Lower lobe of right lung (tissue), 2 donors: ENCODE measurements around the gene CYTL1. TPM values are rescaled to one million over a fixed set of nuclear protein-coding genes. Genes with fewer than 3 reads are reported as not detected.

Experiments
- ATAC-seq, 2 donors: fragments of 200-7000 bp; cut with Tn5 transposase; one replicate each; pipeline ENCODE4 v1.9.1; 2020 to 2022; ENCODE audit warnings: mild to moderate bottlenecking in 2 of 2, moderate library complexity in 2 of 2
- DNase-seq: peaks from one replicate; pipeline ENCODE4 v3.0.0-alpha.2; 2020
- H3K27ac ChIP-seq: fragments of 200-600 bp; one replicate; pipeline ENCODE4 v1.8.0; 2022
- H3K27me3 ChIP-seq: fragments of 200-600 bp; one replicate; pipeline ENCODE4 v1.8.0; 2022; ENCODE audit warnings: low read depth
- H3K36me3 ChIP-seq: fragments of 200-600 bp; one replicate; pipeline ENCODE4 v1.8.0; 2022; ENCODE audit warnings: mild to moderate bottlenecking
- H3K4me1 ChIP-seq: fragments of 200-600 bp; one replicate; pipeline ENCODE4 v1.8.0; 2022
- H3K4me3 ChIP-seq: fragments of 200-600 bp; one replicate; pipeline ENCODE4 v1.8.0; 2022; ENCODE audit warnings: mild to moderate bottlenecking
- H3K9me3 ChIP-seq: fragments of 200-600 bp; one replicate; pipeline ENCODE4 v1.8.0; 2022
- intact Hi-C: fragments of 100-400 bp; cut with DNase I; formaldehyde crosslinking; loops from one replicate; pipeline ENCODE4 v1.11.0; 2022
- total RNA-seq: library from RNA; stranded (reverse); fragmentation: NEBNext Ultra II Directional; extraction: Animal tissue kit (Norgen Biotek cat#: 25700); gene quantifications from one replicate; pipeline ENCODE4 v1.2.1, GENCODE V29; 2021
- TF ChIP-seq, protein P1 (sequence below): fragments of 200-600 bp; IDR thresholded peaks from one replicate; pipeline ENCODE4 v1.8.0; 2022; ENCODE audit warnings: antibody characterized with exemption, mild to moderate bottlenecking
- donor health status: DM: no; HTN: yes; CAD: no; lungs with severe emphysema.

Gene CYTL1
- total RNA-seq, 1 donor from 2014 or later = 1.4 TPM

DNA sequence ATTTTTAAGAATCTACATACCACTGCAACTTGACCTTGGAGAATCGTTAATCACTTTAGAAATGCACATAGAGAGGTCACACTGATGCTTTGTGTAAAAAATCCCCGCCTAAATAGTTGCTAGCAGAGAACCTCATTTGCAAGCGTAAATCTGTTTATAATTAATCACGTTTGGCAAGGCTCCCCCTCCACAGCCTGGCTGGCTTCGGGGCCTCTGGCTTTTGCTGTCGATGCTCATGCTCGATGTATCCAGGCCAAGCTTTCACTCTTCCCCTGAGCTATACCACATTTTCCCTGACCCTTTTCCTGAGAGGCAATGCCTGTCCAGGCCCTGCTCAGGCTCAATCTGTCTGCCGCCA, 23.4 kb downstream of the CYTL1 start:
- DNase-seq = no peak
- TF ChIP-seq, protein P1, sequence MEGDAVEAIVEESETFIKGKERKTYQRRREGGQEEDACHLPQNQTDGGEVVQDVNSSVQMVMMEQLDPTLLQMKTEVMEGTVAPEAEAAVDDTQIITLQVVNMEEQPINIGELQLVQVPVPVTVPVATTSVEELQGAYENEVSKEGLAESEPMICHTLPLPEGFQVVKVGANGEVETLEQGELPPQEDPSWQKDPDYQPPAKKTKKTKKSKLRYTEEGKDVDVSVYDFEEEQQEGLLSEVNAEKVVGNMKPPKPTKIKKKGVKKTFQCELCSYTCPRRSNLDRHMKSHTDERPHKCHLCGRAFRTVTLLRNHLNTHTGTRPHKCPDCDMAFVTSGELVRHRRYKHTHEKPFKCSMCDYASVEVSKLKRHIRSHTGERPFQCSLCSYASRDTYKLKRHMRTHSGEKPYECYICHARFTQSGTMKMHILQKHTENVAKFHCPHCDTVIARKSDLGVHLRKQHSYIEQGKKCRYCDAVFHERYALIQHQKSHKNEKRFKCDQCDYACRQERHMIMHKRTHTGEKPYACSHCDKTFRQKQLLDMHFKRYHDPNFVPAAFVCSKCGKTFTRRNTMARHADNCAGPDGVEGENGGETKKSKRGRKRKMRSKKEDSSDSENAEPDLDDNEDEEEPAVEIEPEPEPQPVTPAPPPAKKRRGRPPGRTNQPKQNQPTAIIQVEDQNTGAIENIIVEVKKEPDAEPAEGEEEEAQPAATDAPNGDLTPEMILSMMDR = no peak

DNA sequence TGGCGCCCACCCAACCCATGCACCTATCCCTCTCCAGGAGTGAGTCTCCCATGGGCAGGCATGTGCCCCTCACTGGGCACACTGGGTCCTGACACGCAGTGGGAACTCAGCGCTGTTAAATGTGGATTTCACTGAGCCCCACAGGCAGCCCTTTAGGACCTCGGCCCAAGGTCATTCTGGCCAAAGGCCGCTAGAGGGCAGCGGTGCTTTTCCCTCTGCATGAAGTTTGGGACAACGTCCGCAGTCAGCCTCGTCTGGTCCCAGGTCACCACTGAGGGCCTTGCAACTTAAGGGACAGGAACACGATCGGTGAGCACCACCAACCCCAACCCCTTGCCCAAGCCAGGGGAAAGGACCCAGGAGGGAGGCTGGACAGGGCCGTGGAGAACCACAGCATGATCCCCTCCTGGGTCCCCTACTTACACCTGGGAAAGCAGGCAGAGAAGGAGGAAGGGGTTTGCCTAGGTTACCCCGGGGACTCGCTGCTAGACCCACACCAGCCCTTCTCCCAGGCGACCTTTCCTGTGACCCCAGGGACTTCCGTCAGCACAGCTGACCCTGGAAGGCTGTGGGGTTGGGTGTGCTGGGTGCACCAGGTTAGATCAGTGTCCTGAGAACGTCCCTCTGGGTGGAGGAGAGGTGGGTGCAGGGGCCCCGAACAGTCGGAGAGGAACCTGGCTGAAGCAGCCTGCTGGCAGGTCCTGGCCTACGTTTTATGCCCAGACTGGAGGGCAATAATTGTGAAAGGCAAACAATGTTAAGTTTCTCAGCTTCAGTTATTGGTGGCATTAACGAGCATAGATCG, 24.0 kb downstream of the CYTL1 start:
- Histone ChIP-seq H3K4me1 (peaks cover 7% of the 10 kb centered on the region), H3K9me3 (no peaks in the 10 kb centered on the region), H3K27me3 (peaks cover 13% of the 10 kb centered on the region), H3K4me3 (no peak overlapping the region), H3K27ac (no peak overlapping the region), H3K36me3 (no peaks in the 10 kb centered on the region)
- DNase-seq (peak; percentile 66), ATAC-seq (peak; percentile 85 to 87)
- intact Hi-C loops = no loop called here
- TF ChIP-seq, protein P1 = peak; percentile 90

More for the DNA sequence above, 23.4 kb downstream of the CYTL1 start:
- no peak overlapping the region for H3K4me3 ChIP-seq
- intact Hi-C loops = no loop called here
- peaks cover 7% of the 10 kb centered on the region for H3K4me1 ChIP-seq
- no peaks in the 10 kb centered on the region for H3K9me3 ChIP-seq
- ATAC-seq = no peak
- no peaks in the 10 kb centered on the region for H3K36me3 ChIP-seq
- no peak overlapping the region for H3K27ac ChIP-seq
- peaks cover 13% of the 10 kb centered on the region for H3K27me3 ChIP-seq

DNA sequence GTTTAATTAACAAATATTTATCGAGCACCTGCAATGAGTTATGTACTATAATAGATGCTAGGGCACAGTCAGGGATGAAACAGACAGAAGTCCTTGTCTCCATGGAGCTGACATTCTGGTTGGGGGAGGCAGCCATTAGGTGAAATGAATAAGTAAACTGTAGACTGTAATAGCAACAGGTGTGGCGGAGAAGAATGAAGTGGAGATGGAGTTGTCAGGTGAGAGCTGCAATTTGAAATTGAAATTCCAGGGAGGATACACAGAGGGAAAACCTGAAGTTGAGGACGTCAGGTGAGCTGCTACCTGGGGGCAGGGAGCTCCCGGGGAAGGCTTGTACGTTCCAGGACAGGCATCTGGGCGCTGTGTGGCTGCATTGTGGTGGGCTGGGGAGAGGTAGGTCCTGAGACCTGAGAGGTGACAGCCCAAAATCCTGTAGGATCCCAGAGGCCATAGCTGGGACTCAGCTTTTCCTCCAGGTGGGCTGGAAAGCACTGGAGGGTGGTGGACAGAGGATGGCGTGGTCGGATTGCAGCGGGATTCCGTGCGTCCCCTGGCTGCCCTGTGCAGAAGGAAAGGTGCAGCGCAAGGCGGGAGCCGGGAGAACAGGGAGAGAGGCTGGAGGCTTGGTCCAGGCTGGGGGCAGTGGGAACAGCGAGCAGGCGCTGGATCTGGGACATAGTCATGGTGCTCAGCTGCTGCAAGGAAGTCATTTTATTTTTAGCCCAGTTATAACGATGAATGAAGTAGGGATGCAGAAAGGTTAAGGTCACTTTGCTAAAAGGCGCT, 24.8 kb downstream of the CYTL1 start:
- H3K27ac ChIP-seq = no peak overlapping the region
- no peak overlapping the region for H3K4me3 ChIP-seq
- peaks cover 7% of the 10 kb centered on the region for H3K4me1 ChIP-seq
- intact Hi-C loops = no loop called here
- ATAC-seq = peak in 1 of 2 donors; percentile 28
- no peaks in the 10 kb centered on the region for H3K9me3 ChIP-seq
- H3K27me3 ChIP-seq = peaks cover 13% of the 10 kb centered on the region
- no peak for DNase-seq
- H3K36me3 ChIP-seq = no peaks in the 10 kb centered on the region
- TF ChIP-seq, protein P1 = no peak

DNA sequence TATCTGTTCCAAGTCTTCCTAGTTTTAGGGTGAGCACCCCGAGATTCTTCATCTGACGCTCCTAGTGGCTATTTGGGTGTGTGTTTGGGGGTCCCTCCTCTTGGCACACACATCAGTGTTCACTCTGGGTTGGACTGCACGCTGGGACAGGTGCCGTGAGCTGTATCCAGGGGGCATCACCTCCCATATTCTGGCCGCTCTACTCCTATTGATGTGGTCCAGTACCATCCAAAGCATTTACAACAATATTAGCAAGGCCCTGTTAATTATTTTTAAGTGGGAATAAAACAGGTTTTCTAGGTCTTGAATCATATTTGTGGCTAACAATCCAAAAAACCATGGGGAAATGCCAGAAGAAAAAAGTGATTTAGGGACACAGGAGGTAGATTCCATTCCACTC, 26.4 kb downstream of the CYTL1 start:
- H3K36me3 ChIP-seq = no peaks in the 10 kb centered on the region
- intact Hi-C loops = no loop called here
- DNase-seq (no peak), ATAC-seq (no peak)
- no peak overlapping the region for H3K4me3 ChIP-seq
- H3K27me3 ChIP-seq = peaks cover 13% of the 10 kb centered on the region
- TF ChIP-seq, protein P1 = no peak
- no peak overlapping the region for H3K27ac ChIP-seq
- peaks cover 7% of the 10 kb centered on the region for H3K4me1 ChIP-seq
- no peaks in the 10 kb centered on the region for H3K9me3 ChIP-seq

DNA sequence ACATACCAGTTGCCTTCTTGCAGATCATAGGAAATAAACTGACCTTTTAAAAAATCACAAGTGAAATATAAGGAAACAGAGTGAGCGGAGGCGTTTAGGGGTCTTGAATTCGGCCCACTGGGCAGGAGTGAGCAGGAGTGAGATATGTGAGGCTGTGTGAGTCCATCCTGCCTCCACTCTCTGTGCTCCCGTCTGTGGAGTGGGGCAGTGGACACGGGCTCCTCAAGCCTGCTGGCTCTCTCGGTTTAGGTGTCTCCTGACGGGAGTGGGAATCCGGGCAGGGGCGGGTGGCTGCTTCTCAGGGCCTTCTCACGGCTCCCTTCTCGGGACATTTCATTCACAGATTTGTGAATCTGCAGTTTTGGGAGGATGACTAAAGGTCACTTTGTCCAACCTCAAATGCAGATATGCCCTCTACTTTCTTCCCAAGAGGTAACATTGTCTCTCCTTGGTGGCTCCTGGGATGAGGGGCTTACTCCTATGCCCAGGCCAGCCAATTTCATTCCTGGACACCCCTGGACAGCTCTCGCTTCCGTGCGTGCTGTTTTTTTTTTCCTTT, 27.6 kb downstream of the CYTL1 start:
- no peaks in the 10 kb centered on the region for H3K9me3 ChIP-seq
- peaks cover 13% of the 10 kb centered on the region for H3K27me3 ChIP-seq
- peaks cover 7% of the 10 kb centered on the region for H3K4me1 ChIP-seq
- no peaks in the 10 kb centered on the region for H3K36me3 ChIP-seq
- H3K4me3 ChIP-seq = no peak overlapping the region
- intact Hi-C loops = no loop called here
- H3K27ac ChIP-seq = no peak overlapping the region
- no peak for DNase-seq
- TF ChIP-seq, protein P1 = no peak
- ATAC-seq = no peak
